Neural progenitor cell (in vitro differentiated cells): Measurements from ENCODE around the gene CTSS. TPM values are rescaled to one million over a fixed set of nuclear protein-coding genes. Genes with fewer than 3 reads are reported as not detected.

Experiments
- DNase-seq: peaks from one replicate; pipeline ENCODE4 v3.0.0-alpha.2; 2016; ENCODE audit warnings: low spot score
- H2AFZ ChIP-seq: fragments of 200-600 bp; sonication (generic); replicated peaks from 2 replicates; pipeline ENCODE4 v1.6.1; 2016; ENCODE audit warnings: antibody characterized with exemption
- H3F3A ChIP-seq: fragments of 200-600 bp; sonication (generic); 2 replicates; pipeline ENCODE4 v1.6.1; 2016; ENCODE audit warnings: antibody characterized with exemption, low read depth
- H3K27ac ChIP-seq: fragments of 200-600 bp; sonication (generic); 2 replicates; pipeline ENCODE4 v1.5.1; 2016; ENCODE audit warnings: mild to moderate bottlenecking
- H3K27me3 ChIP-seq: fragments of 200-600 bp; sonication (generic); 2 replicates; pipeline ENCODE4 v1.6.1; 2016; ENCODE audit warnings: mild to moderate bottlenecking, moderate library complexity
- H3K36me3 ChIP-seq: fragments of 200-600 bp; sonication (generic); 2 replicates; pipeline ENCODE4 v1.5.1; 2016
- H3K4me1 ChIP-seq: fragments of 200-600 bp; sonication (generic); 2 replicates; pipeline ENCODE4 v1.6.1; 2016; ENCODE audit warnings: mixed run types
- H3K4me2 ChIP-seq: fragments of 200-600 bp; sonication (generic); 2 replicates; pipeline ENCODE4 v1.6.1; 2016
- H3K4me3 ChIP-seq: fragments of 200-600 bp; sonication (generic); 2 replicates; pipeline ENCODE4 v1.5.1; 2016
- H3K79me2 ChIP-seq: fragments of 200-600 bp; sonication (generic); 2 replicates; pipeline ENCODE4 v1.6.1; 2016; ENCODE audit warnings: low read depth
- H3K9ac ChIP-seq: fragments of 200-600 bp; sonication (generic); 2 replicates; pipeline ENCODE4 v1.6.1; 2016
- H3K9me3 ChIP-seq: fragments of 200-600 bp; sonication (generic); 2 replicates; pipeline ENCODE4 v1.5.1; 2016; ENCODE audit warnings: low read depth
- H4K20me1 ChIP-seq: fragments of 200-600 bp; sonication (generic); 2 replicates; pipeline ENCODE4 v1.6.1; 2016; ENCODE audit warnings: low read depth
- H3K27ac Mint-ChIP-seq: 3 replicates; pipeline ENCODE4 v1.8.0; 2021; ENCODE audit warnings: mixed read lengths
- H3K27me3 Mint-ChIP-seq: 2 replicates; pipeline ENCODE4 v1.8.0; 2022; ENCODE audit warnings: low read depth, mild to moderate bottlenecking, inconsistent platforms, moderate library complexity, mixed read lengths; ENCODE audit not compliant: insufficient read depth
- H3K36me3 Mint-ChIP-seq: 3 replicates; pipeline ENCODE4 v1.8.0; 2021; ENCODE audit warnings: mixed read lengths
- H3K4me1 Mint-ChIP-seq: 3 replicates; pipeline ENCODE4 v1.8.0; 2021; ENCODE audit warnings: mixed read lengths
- H3K4me3 Mint-ChIP-seq: 3 replicates; pipeline ENCODE4 v1.8.0; 2021; ENCODE audit warnings: mild to moderate bottlenecking, moderate library complexity, mixed read lengths
- H3K9me3 Mint-ChIP-seq: 3 replicates; pipeline ENCODE4 v1.8.0; 2020; ENCODE audit warnings: mixed read lengths
- EZH2 ChIP-seq: fragments of 200-600 bp; sonication (generic); IDR thresholded peaks from 2 replicates; pipeline ENCODE4 v1.6.1; 2017; ENCODE audit warnings: antibody characterized with exemption, mild to moderate bottlenecking, moderate library complexity
- EZH2phosphoT487 ChIP-seq: fragments of 200-600 bp; sonication (generic); IDR thresholded peaks from 2 replicates; pipeline ENCODE4 v1.6.1; 2017; ENCODE audit warnings: antibody characterized with exemption
- total RNA-seq: library from RNA; depleted of rRNA; stranded (reverse); fragments of >200 nt; gene quantifications from 2 replicates; pipeline ENCODE4 v1.2.3, GENCODE V29; 2015; ENCODE audit warnings: low replicate concordance
- TF ChIP-seq, protein P1 (sequence below): fragments of 200-600 bp; sonication (generic); IDR thresholded peaks from 2 replicates; pipeline ENCODE4 v1.5.1; 2017; ENCODE audit warnings: antibody characterized with exemption, mild to moderate bottlenecking

The CTSS gene
- total RNA-seq, 1 donor from 2014 or later = not detected

DNA sequence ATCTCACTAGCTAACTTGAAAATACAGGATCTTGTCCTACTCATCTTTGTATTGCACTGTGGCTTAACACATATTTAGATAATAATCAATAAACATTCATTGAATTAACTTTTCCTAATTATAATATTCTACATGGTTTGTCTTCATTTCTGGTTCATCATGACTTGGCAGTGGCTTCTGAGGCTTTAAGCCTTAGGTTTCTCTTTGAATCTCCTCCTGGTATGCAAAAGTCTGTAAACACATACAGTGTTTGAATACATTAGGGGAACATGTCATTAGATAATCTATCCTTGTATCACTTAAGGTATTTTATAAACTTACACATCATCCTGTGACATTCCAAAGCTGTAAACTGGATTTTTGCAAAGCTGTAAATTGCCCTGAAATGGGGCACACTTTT is 21.9 kb upstream of the CTSS start:
- H3K9ac ChIP-seq = no peak overlapping the region

DNA sequence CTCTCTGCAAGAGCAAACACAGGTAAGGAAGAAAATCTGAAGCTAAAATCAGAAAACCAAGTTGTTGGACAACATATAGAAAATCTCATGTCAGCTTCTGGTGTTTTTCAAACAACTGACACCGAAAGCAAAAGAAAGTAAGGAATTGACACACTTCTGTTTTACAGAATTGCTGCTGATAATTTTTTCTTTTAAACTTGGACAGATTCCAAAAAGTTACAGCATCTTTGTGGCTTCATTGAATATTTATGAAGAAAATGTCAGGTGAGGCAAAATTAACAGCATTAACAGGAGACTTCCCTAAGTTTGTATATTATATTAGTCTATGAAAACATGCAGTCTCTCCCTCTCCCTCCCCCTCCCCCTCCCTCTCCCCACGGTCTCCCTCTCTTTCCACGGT is 14.9 kb upstream of the CTSS start:
- Mint-ChIP-seq H3K36me3 (peaks cover 4% of the 10 kb centered on the region), H3K4me1 (peaks cover 2% of the 10 kb centered on the region), H3K27ac (no peak overlapping the region), H3K4me3 (no peak overlapping the region), H3K27me3 (no peaks in the 10 kb centered on the region), H3K9me3 (peaks cover 7% of the 10 kb centered on the region)
- Histone ChIP-seq H3K27ac (no peak overlapping the region), H3K4me1 (no peaks in the 10 kb centered on the region), H3K4me3 (no peak overlapping the region), H3K4me2 (no peak overlapping the region), H3K79me2 (no peaks in the 10 kb centered on the region), H3K9ac (no peak overlapping the region), H3F3A (no peaks in the 10 kb centered on the region), H4K20me1 (no peaks in the 10 kb centered on the region), H3K9me3 (no peaks in the 10 kb centered on the region), H2AFZ (no peak overlapping the region), H3K36me3 (no peaks in the 10 kb centered on the region), H3K27me3 (no peaks in the 10 kb centered on the region)
- TF ChIP-seq, protein P1, sequence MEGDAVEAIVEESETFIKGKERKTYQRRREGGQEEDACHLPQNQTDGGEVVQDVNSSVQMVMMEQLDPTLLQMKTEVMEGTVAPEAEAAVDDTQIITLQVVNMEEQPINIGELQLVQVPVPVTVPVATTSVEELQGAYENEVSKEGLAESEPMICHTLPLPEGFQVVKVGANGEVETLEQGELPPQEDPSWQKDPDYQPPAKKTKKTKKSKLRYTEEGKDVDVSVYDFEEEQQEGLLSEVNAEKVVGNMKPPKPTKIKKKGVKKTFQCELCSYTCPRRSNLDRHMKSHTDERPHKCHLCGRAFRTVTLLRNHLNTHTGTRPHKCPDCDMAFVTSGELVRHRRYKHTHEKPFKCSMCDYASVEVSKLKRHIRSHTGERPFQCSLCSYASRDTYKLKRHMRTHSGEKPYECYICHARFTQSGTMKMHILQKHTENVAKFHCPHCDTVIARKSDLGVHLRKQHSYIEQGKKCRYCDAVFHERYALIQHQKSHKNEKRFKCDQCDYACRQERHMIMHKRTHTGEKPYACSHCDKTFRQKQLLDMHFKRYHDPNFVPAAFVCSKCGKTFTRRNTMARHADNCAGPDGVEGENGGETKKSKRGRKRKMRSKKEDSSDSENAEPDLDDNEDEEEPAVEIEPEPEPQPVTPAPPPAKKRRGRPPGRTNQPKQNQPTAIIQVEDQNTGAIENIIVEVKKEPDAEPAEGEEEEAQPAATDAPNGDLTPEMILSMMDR = no peak
- DNase-seq = no peak

More for the DNA sequence above, 21.9 kb upstream of the CTSS start:
- H3K27ac Mint-ChIP-seq = no peak overlapping the region
- H3K27me3 Mint-ChIP-seq = no peaks in the 10 kb centered on the region
- no peaks in the 10 kb centered on the region for H3K36me3 ChIP-seq
- no peak for DNase-seq
- H3K36me3 Mint-ChIP-seq = no peaks in the 10 kb centered on the region
- no peaks in the 10 kb centered on the region for H3K9me3 Mint-ChIP-seq
- H3K4me2 ChIP-seq = no peak overlapping the region
- H3K9me3 ChIP-seq = no peaks in the 10 kb centered on the region
- H3F3A ChIP-seq = no peaks in the 10 kb centered on the region
- no peak overlapping the region for H3K4me3 ChIP-seq
- H3K27me3 ChIP-seq = no peaks in the 10 kb centered on the region
- H3K79me2 ChIP-seq = no peaks in the 10 kb centered on the region
- no peaks in the 10 kb centered on the region for H3K4me1 ChIP-seq
- H3K4me3 Mint-ChIP-seq = no peak overlapping the region
- H3K27ac ChIP-seq = no peak overlapping the region
- H2AFZ ChIP-seq = no peak overlapping the region
- H4K20me1 ChIP-seq = no peaks in the 10 kb centered on the region
- TF ChIP-seq EZH2phosphoT487 (no peak), EZH2 (no peak)
- TF ChIP-seq, protein P1 = no peak
- peaks cover 2% of the 10 kb centered on the region for H3K4me1 Mint-ChIP-seq

DNA sequence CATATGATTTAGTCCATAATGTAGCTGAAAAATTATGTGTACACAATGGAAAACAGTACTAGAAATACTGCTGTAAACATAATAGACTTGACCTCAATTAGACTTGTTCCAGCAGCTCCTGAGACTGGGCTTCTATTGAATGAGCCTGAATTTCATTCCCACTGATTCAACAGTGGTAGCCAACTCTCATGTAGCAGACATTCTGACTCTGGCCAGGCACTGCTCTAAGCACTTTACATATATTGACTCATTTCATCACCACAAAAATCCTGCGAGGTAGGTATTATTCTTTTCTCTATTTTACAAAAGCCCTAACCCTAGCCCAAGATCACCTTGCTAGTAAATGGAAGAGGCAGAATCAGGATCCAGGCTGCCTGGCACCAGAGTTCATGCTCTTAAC is 12.8 kb upstream of the CTSS start:
- no peak overlapping the region for H3K27ac ChIP-seq

More for the DNA sequence above, 12.8 kb upstream of the CTSS start:
- peaks cover 4% of the 10 kb centered on the region for H3K36me3 Mint-ChIP-seq
- no peak overlapping the region for H3K9ac ChIP-seq
- TF ChIP-seq EZH2 (no peak), EZH2phosphoT487 (no peak)
- TF ChIP-seq, protein P1 = no peak
- no peaks in the 10 kb centered on the region for H3F3A ChIP-seq
- no peaks in the 10 kb centered on the region for H3K4me1 ChIP-seq
- peaks cover 7% of the 10 kb centered on the region for H3K9me3 Mint-ChIP-seq
- no peaks in the 10 kb centered on the region for H3K36me3 ChIP-seq
- no peaks in the 10 kb centered on the region for H3K9me3 ChIP-seq
- DNase-seq = no peak
- H3K4me2 ChIP-seq = no peak overlapping the region
- no peak overlapping the region for H3K4me3 Mint-ChIP-seq
- H3K4me3 ChIP-seq = no peak overlapping the region
- H3K4me1 Mint-ChIP-seq = peaks cover 2% of the 10 kb centered on the region
- no peaks in the 10 kb centered on the region for H4K20me1 ChIP-seq
- no peak overlapping the region for H3K27ac Mint-ChIP-seq
- no peaks in the 10 kb centered on the region for H3K79me2 ChIP-seq
- H2AFZ ChIP-seq = no peak overlapping the region
- no peaks in the 10 kb centered on the region for H3K27me3 Mint-ChIP-seq
- H3K27me3 ChIP-seq = no peaks in the 10 kb centered on the region
